ENCODE data around the gene AMH.

DNA sequence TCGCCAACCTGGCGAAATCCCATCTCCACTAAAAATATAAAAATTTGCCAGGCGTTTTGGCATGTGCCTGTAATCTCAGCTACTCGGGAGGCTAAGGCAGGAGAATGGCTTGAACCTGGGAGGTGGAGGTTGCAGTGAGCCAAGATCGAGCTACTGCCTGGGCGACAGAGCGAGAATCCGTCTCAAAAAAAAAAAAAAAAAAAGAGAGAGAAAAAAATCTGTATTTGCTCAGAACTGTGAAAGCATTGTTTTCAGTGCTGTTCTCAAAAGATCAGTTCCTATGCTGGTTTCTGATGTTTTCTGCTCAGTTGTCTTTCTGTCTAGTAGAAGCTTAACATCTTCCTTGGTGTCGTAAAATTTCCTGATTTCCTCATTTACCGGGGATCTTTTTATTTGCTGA lies 9.9 kb upstream of the AMH start:
- TF ChIP-seq, protein P1, sequence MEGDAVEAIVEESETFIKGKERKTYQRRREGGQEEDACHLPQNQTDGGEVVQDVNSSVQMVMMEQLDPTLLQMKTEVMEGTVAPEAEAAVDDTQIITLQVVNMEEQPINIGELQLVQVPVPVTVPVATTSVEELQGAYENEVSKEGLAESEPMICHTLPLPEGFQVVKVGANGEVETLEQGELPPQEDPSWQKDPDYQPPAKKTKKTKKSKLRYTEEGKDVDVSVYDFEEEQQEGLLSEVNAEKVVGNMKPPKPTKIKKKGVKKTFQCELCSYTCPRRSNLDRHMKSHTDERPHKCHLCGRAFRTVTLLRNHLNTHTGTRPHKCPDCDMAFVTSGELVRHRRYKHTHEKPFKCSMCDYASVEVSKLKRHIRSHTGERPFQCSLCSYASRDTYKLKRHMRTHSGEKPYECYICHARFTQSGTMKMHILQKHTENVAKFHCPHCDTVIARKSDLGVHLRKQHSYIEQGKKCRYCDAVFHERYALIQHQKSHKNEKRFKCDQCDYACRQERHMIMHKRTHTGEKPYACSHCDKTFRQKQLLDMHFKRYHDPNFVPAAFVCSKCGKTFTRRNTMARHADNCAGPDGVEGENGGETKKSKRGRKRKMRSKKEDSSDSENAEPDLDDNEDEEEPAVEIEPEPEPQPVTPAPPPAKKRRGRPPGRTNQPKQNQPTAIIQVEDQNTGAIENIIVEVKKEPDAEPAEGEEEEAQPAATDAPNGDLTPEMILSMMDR (conservative IDR thresholded peaks at IDR 0.05), result no peak
- no peak for TF ChIP-seq ZFX (IDR thresholded peaks at IDR 0.05)
